GM21381 (cell line): ENCODE measurements around the gene ZNF555.
"Not testable (repeated sequence)": the region's sequence is repeated elsewhere in the genome, so short reads cannot be mapped to it uniquely, and the experiment has no call there.

Experiments
- ATAC-seq: cut with Tn5 transposase; IDR thresholded peaks from one replicate; pipeline ENCODE4 v1.9.1; 2021; ENCODE audit warnings: mild to moderate bottlenecking, moderate library complexity; ENCODE audit not compliant: unreplicated experiment

The ZNF555 gene

GRCh38 chr19:2866495-2867024, 25.3 kb downstream of the ZNF555 start:
- ATAC-seq = no peak

GRCh38 chr19:2867025-2867991, 26.0 kb downstream of the ZNF555 start, which contains the start of gene ZNF556:
ZNF556 (plus strand) TSS chr19:2867335; CDS start chr19:2867422, 87 bp downstream.
- no peak for ATAC-seq

GRCh38 chr19:2869618-2870017, 28.3 kb downstream of the ZNF555 start:
- ATAC-seq = no peak

- not testable (repeated sequence) for ATAC-seq
Observed at GRCh38 chr19:2872175-2872574, 30.9 kb downstream of the ZNF555 start.

- no peak for ATAC-seq
Observed at GRCh38 chr19:2877398-2878331, 36.4 kb downstream of the ZNF555 start.

- ATAC-seq = no peak
Observed at GRCh38 chr19:2883686-2884439, 42.6 kb downstream of the ZNF555 start.

- no peak for ATAC-seq
Observed at GRCh38 chr19:2885736-2886135, 44.5 kb downstream of the ZNF555 start.

- ATAC-seq = no peak
Observed at GRCh38 chr19:2887391-2887914, 46.2 kb downstream of the ZNF555 start.

GRCh38 chr19:2888731-2889224, 47.5 kb downstream of the ZNF555 start:
- ATAC-seq = no peak

GRCh38 chr19:2890531-2890930, 49.3 kb downstream of the ZNF555 start:
- ATAC-seq = not testable (repeated sequence)

GRCh38 chr19:2896694-2897093, 55.4 kb downstream of the ZNF555 start:
- no peak for ATAC-seq

GRCh38 chr19:2900296-2901252, 59.3 kb downstream of the ZNF555 start, which contains the start of gene ZNF57:
ZNF57 (plus strand) TSS chr19:2900928; CDS start chr19:2901046, 118 bp downstream.
- peak; percentile 95 for ATAC-seq

- ATAC-seq = no peak
Observed at GRCh38 chr19:2902590-2903218, 61.4 kb downstream of the ZNF555 start.

- not testable (repeated sequence) for ATAC-seq
Observed at GRCh38 chr19:2903326-2903725, 62.1 kb downstream of the ZNF555 start.

- no peak for ATAC-seq
Observed at GRCh38 chr19:2905918-2906519, 64.7 kb downstream of the ZNF555 start.

GRCh38 chr19:2906631-2907195, 65.4 kb downstream of the ZNF555 start:
- ATAC-seq = no peak
